H9 (cell line): ENCODE results near the gene COL17A1. TPM values are rescaled to one million over a fixed set of nuclear protein-coding genes. Genes with fewer than 3 reads are reported as not detected.

ENCODE experiments used
- DNase-seq: peaks from one replicate; pipeline ENCODE4 v3.0.0-alpha.2; 2017
- H2AFZ ChIP-seq: one replicate; pipeline ENCODE4 v1.6.1; 2013; ENCODE audit warnings: mild to moderate bottlenecking, low read length, control low read depth, moderate library complexity
- H2AK5ac ChIP-seq: 2 replicates; pipeline ENCODE4 v1.6.1; 2013; ENCODE audit warnings: low read length, control low read depth, mixed read lengths; ENCODE audit not compliant: insufficient read length
- H2BK120ac ChIP-seq: one replicate; pipeline ENCODE4 v1.6.1; 2013; ENCODE audit warnings: low read depth, mild to moderate bottlenecking, low read length, control low read depth, inconsistent platforms; ENCODE audit not compliant: poor library complexity, severe bottlenecking
- H2BK12ac ChIP-seq: 2 replicates; pipeline ENCODE4 v1.6.1; 2013; ENCODE audit warnings: low read length, control low read depth, mixed read lengths, low read depth; ENCODE audit not compliant: insufficient read length
- H2BK15ac ChIP-seq: 2 replicates; pipeline ENCODE4 v1.6.1; 2013; ENCODE audit warnings: low read depth, low read length, control low read depth
- H2BK20ac ChIP-seq: one replicate; pipeline ENCODE4 v1.6.1; 2013; ENCODE audit warnings: low read depth, mild to moderate bottlenecking, low read length, control low read depth, inconsistent platforms; ENCODE audit not compliant: poor library complexity, severe bottlenecking
- H2BK5ac ChIP-seq: 2 replicates; pipeline ENCODE4 v1.6.1; 2013; ENCODE audit warnings: low read length, control low read depth, mixed read lengths; ENCODE audit not compliant: insufficient read length
- H3K14ac ChIP-seq: 2 replicates; pipeline ENCODE4 v1.6.1; 2013; ENCODE audit warnings: low read length, control low read depth; ENCODE audit not compliant: insufficient read depth
- H3K18ac ChIP-seq: 2 replicates; pipeline ENCODE4 v1.6.1; 2013; ENCODE audit warnings: low read depth, mild to moderate bottlenecking, mixed read lengths, low read length, control low read depth; ENCODE audit not compliant: insufficient read length
- H3K23ac ChIP-seq: 2 replicates; pipeline ENCODE4 v1.6.1; 2013; ENCODE audit warnings: low read length, control low read depth, mixed read lengths, low read depth; ENCODE audit not compliant: insufficient read length
- H3K23me2 ChIP-seq: 2 replicates; pipeline ENCODE4 v1.6.1; 2013; ENCODE audit warnings: low read depth, mild to moderate bottlenecking, mixed read lengths, low read length, control low read depth; ENCODE audit not compliant: insufficient read length, poor library complexity, severe bottlenecking
- H3K27ac ChIP-seq: 2 replicates; pipeline ENCODE4 v1.5.1; 2013; ENCODE audit warnings: low read length, control low read depth, mixed read lengths, low read depth; ENCODE audit not compliant: insufficient read length
- H3K27me3 ChIP-seq: 2 replicates; pipeline ENCODE4 v1.6.1; 2013; ENCODE audit warnings: low read length, control low read depth, inconsistent platforms; ENCODE audit not compliant: insufficient read depth
- H3K4ac ChIP-seq: 2 replicates; pipeline ENCODE4 v1.6.1; 2013; ENCODE audit warnings: low read depth, mild to moderate bottlenecking, control low read depth, inconsistent platforms, low read length, moderate library complexity
- H3K4me1 ChIP-seq: 2 replicates; pipeline ENCODE4 v1.6.1; 2013; ENCODE audit warnings: low read length, control low read depth, inconsistent platforms; ENCODE audit not compliant: insufficient read depth
- H3K4me2 ChIP-seq: 2 replicates; pipeline ENCODE4 v1.6.1; 2013; ENCODE audit warnings: low read length, control low read depth, mixed read lengths; ENCODE audit not compliant: insufficient read length, insufficient read depth
- H3K56ac ChIP-seq: 2 replicates; pipeline ENCODE4 v1.6.1; 2013; ENCODE audit warnings: low read depth, mild to moderate bottlenecking, mixed read lengths, low read length, control low read depth; ENCODE audit not compliant: insufficient read length
- H3K79me1 ChIP-seq: 2 replicates; pipeline ENCODE4 v1.6.1; 2013; ENCODE audit warnings: low read depth, mild to moderate bottlenecking, moderate library complexity, low read length, control low read depth, inconsistent platforms; ENCODE audit not compliant: insufficient read depth, poor library complexity, severe bottlenecking
- H3K79me2 ChIP-seq: 2 replicates; pipeline ENCODE4 v1.6.1; 2013; ENCODE audit warnings: low read length, control low read depth, inconsistent platforms; ENCODE audit not compliant: insufficient read depth
- H3K9ac ChIP-seq: 2 replicates; pipeline ENCODE4 v1.6.1; 2013; ENCODE audit warnings: low read length, control low read depth, mixed read lengths; ENCODE audit not compliant: insufficient read length; ENCODE audit errors: extremely low read depth
- H3K9me3 ChIP-seq: one replicate; pipeline ENCODE4 v1.6.1; 2013; ENCODE audit warnings: low read depth, low read length, inconsistent platforms; ENCODE audit not compliant: control insufficient read depth
- H3T11ph ChIP-seq: one replicate; pipeline ENCODE4 v1.6.1; 2013; ENCODE audit warnings: mild to moderate bottlenecking, low read length, control low read depth, inconsistent platforms
- H4K20me1 ChIP-seq: one replicate; pipeline ENCODE4 v1.6.1; 2013; ENCODE audit not compliant: control insufficient read depth, insufficient read length, insufficient read depth
- H4K5ac ChIP-seq: 2 replicates; pipeline ENCODE4 v1.6.1; 2013; ENCODE audit warnings: low read depth, mild to moderate bottlenecking, mixed read lengths, low read length, control low read depth; ENCODE audit not compliant: insufficient read length
- H4K8ac ChIP-seq: replicated peaks from 2 replicates; pipeline ENCODE4 v1.6.1; 2013; ENCODE audit warnings: low read length, control low read depth, mixed read lengths, low read depth; ENCODE audit not compliant: insufficient read length
- H4K91ac ChIP-seq: 2 replicates; pipeline ENCODE4 v1.6.1; 2013; ENCODE audit warnings: low read depth, mild to moderate bottlenecking, moderate library complexity, mixed read lengths, low read length, control low read depth; ENCODE audit not compliant: insufficient read length
- H3K27ac Mint-ChIP-seq, 3 experiments: 2 replicates in 2 of 3; 3 replicates in 1 of 3; pipeline ENCODE4 v1.8.0; 2020 to 2021; ENCODE audit warnings: mixed read lengths in 3 of 3, mild to moderate bottlenecking in 1 of 3, moderate library complexity in 1 of 3
- H3K27me3 Mint-ChIP-seq: 2 replicates; pipeline ENCODE4 v1.8.0; 2021; ENCODE audit warnings: low read depth, mild to moderate bottlenecking, moderate library complexity, mixed read lengths
- H3K36me3 Mint-ChIP-seq, 3 experiments: 2 replicates in 2 of 3; 3 replicates in 1 of 3; pipeline ENCODE4 v1.8.0; 2020 to 2021; ENCODE audit warnings: low read depth in 3 of 3, mixed read lengths in 3 of 3; ENCODE audit not compliant: insufficient read depth in 1 of 3
- H3K4me1 Mint-ChIP-seq, 2 experiments: 2 replicates each; pipeline ENCODE4 v1.8.0; 2020; ENCODE audit warnings: mixed read lengths in 2 of 2
- H3K4me3 Mint-ChIP-seq, 2 experiments: 2 replicates in 1 of 2; 3 replicates in 1 of 2; pipeline ENCODE4 v1.8.0; 2020 to 2021; ENCODE audit warnings: mild to moderate bottlenecking in 2 of 2, mixed read lengths in 2 of 2, moderate library complexity in 1 of 2
- H3K9me3 Mint-ChIP-seq, 2 experiments: 2 replicates in 1 of 2; 3 replicates in 1 of 2; pipeline ENCODE4 v1.8.0; 2020; ENCODE audit warnings: mild to moderate bottlenecking in 2 of 2, mixed read lengths in 2 of 2, moderate library complexity in 1 of 2
- WGBS: extraction: QIAGEN DNeasy Blood & Tissue Kit; methylation state at CpG from one replicate; pipeline ENCODE4 v1.1.7; 2013; ENCODE audit warnings: missing lambda C conversion rate, low lambda C conversion rate, mixed read lengths; ENCODE audit not compliant: insufficient read length; ENCODE audit errors: extremely low coverage; 5-methylcytosine and 5-hydroxymethylcytosine counted together
- total RNA-seq: library from RNA; stranded (reverse); gene quantifications from 2 replicates; pipeline ENCODE4 v1.2.1, GENCODE V29; 2021
- TF ChIP-seq, protein P1 (sequence below): fragments of 200-600 bp; sonication (generic); conservative IDR thresholded peaks from 3 replicates; pipeline ENCODE4 v1.8.0; 2021; ENCODE audit warnings: antibody characterized with exemption, mild to moderate bottlenecking

The COL17A1 gene
- total RNA-seq, 1 experiment from 2014 or later: 1.9 TPM

DNA sequence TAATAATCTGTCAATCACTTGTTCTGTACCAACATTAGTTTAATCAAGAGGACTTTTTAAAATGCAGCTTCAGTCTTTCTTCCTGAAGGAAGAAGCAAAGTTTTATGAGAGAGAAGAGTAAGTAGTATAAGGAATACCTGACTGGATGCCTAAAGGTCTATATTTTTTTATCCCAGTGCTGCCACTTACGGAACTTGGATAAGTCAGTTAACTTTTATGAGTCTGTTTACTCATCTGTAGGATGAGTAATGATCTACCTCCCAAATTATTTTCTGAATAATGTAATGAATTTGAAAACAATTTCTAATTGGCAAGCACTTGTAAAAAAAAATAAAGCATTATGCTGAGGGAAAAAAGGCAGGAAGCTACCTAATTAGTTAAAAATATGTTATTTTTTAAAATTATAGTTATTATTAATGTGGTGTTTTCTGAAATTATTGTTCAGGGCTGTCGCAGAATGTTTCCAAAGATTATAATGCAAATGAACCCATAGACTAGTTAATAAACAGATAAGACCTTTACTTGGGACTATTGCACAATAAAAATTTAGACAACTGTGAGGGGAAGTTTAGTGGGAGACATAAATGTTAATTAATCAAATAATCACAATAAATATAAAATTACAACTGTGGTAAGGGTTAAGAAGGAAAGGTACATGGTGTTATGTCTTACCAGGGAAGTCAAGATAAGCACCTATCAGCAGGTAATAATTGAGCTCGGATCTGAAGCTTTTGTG lies 94.1 kb downstream of the COL17A1 start:
- no peaks in the 10 kb centered on the region for H3K9me3 ChIP-seq
- no peaks in the 10 kb centered on the region for H3K4me1 ChIP-seq
- H4K5ac ChIP-seq: no peak overlapping the region
- H2AK5ac ChIP-seq: no peak overlapping the region
- no peaks in the 10 kb centered on the region for H4K20me1 ChIP-seq
- H3K79me1 ChIP-seq: no peaks in the 10 kb centered on the region
- no peaks in the 10 kb centered on the region for H3K27me3 ChIP-seq
- H4K91ac ChIP-seq: no peak overlapping the region
- H3K14ac ChIP-seq: no peak overlapping the region
- no peak overlapping the region for H2BK12ac ChIP-seq
- no peak overlapping the region for H2AFZ ChIP-seq
- no peak overlapping the region for H2BK120ac ChIP-seq
- no peak overlapping the region for H2BK15ac ChIP-seq
- no peak overlapping the region for H2BK20ac ChIP-seq
- Mint-ChIP-seq H3K27me3 (no peaks in the 10 kb centered on the region), H3K27ac (no peak overlapping the region), H3K4me3 (no peak overlapping the region), H3K36me3 (peaks cover 0 to 4% (median 0%) of the 10 kb centered on the region in 3 experiments; a peak in 1 of 7 replicates), H3K9me3 (no peaks in the 10 kb centered on the region), H3K4me1 (no peaks in the 10 kb centered on the region)
- no peak overlapping the region for H3K56ac ChIP-seq
- H3K4ac ChIP-seq: no peak overlapping the region
- H4K8ac ChIP-seq: no peak overlapping the region
- no peak for DNase-seq
- no CpG with 5 or more reads among the region's 3 CpGs for WGBS
- H2BK5ac ChIP-seq: no peak overlapping the region
- no peak overlapping the region for H3T11ph ChIP-seq
- no peaks in the 10 kb centered on the region for H3K23me2 ChIP-seq
- H3K23ac ChIP-seq: no peak overlapping the region
- H3K18ac ChIP-seq: no peak overlapping the region
- H3K9ac ChIP-seq: no peak overlapping the region
- TF ChIP-seq, protein P1, sequence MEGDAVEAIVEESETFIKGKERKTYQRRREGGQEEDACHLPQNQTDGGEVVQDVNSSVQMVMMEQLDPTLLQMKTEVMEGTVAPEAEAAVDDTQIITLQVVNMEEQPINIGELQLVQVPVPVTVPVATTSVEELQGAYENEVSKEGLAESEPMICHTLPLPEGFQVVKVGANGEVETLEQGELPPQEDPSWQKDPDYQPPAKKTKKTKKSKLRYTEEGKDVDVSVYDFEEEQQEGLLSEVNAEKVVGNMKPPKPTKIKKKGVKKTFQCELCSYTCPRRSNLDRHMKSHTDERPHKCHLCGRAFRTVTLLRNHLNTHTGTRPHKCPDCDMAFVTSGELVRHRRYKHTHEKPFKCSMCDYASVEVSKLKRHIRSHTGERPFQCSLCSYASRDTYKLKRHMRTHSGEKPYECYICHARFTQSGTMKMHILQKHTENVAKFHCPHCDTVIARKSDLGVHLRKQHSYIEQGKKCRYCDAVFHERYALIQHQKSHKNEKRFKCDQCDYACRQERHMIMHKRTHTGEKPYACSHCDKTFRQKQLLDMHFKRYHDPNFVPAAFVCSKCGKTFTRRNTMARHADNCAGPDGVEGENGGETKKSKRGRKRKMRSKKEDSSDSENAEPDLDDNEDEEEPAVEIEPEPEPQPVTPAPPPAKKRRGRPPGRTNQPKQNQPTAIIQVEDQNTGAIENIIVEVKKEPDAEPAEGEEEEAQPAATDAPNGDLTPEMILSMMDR: no peak
- no peak overlapping the region for H3K4me2 ChIP-seq
- H3K27ac ChIP-seq: no peak overlapping the region
- no peaks in the 10 kb centered on the region for H3K79me2 ChIP-seq
